Fibroblast of the aortic adventitia (primary cell): ENCODE measurements around the gene KAT8. TPM values are rescaled to one million over a fixed set of nuclear protein-coding genes. Genes with fewer than 3 reads are reported as not detected.
"Not testable (repeated sequence)": the region's sequence is repeated elsewhere in the genome, so short reads cannot be mapped to it uniquely, and the experiment has no call there.

Experiments used
- DNase-seq: peaks from one replicate; pipeline ENCODE4 v3.0.0-alpha.2; 2010; ENCODE audit warnings: low read depth
- H3K4me3 ChIP-seq: 2 replicates; pipeline ENCODE4 v1.5.1; 2011; ENCODE audit warnings: low read depth, mild to moderate bottlenecking, control low read depth, low read length, moderate library complexity
- small RNA-seq: library from RNA; depleted of rRNA; stranded (forward); fragments of <200 nt; gene quantifications from one replicate; pipeline ENCODE3, GENCODE V24; 2012
- total RNA-seq: library from RNA; depleted of rRNA; stranded (reverse); fragments of >200 nt; gene quantifications from 2 replicates; pipeline ENCODE4 v1.2.3, GENCODE V29; 2012; ENCODE audit warnings: low replicate concordance
- TF ChIP-seq, protein P1 (sequence below): IDR thresholded peaks from 2 replicates; pipeline ENCODE4 v1.5.1; 2011; ENCODE audit warnings: mild to moderate bottlenecking, low read length, control low read depth, inconsistent platforms; ENCODE audit not compliant: insufficient read depth

Gene KAT8
- total RNA-seq, 1 donor: 31.5 TPM

GRCh38 chr16:31157136-31157535 is 39.7 kb downstream of the KAT8 start:
- TF ChIP-seq, protein P1, sequence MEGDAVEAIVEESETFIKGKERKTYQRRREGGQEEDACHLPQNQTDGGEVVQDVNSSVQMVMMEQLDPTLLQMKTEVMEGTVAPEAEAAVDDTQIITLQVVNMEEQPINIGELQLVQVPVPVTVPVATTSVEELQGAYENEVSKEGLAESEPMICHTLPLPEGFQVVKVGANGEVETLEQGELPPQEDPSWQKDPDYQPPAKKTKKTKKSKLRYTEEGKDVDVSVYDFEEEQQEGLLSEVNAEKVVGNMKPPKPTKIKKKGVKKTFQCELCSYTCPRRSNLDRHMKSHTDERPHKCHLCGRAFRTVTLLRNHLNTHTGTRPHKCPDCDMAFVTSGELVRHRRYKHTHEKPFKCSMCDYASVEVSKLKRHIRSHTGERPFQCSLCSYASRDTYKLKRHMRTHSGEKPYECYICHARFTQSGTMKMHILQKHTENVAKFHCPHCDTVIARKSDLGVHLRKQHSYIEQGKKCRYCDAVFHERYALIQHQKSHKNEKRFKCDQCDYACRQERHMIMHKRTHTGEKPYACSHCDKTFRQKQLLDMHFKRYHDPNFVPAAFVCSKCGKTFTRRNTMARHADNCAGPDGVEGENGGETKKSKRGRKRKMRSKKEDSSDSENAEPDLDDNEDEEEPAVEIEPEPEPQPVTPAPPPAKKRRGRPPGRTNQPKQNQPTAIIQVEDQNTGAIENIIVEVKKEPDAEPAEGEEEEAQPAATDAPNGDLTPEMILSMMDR: no peak
- no peak for DNase-seq
- peak overlapping the region; percentile 17 for H3K4me3 ChIP-seq

- H3K4me3 ChIP-seq: no peak overlapping the region
- no peak for DNase-seq
- TF ChIP-seq, protein P1: no peak
These were observed 49.9 kb downstream of the KAT8 start for GRCh38 chr16:31167315-31167714.

DNA sequence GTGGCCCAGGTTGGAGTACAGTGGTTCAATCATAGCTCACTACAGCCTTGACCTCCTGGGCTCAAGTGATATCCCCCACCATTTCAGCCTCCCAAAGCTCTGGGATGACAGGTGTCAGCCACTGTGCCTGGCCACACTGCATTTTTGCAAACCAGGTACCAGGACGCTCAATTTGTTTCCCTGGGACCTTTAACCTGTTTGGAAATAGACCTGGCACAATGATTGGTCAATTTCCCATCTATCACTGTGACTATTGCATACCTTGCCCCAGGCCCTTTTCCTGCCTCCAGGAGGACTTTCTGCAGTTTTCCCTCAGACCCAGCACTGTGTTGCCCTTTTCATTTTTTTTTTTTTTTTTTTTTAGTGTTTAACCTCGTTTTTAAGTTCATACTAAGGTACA is 51.4 kb downstream of the KAT8 start:
- H3K4me3 ChIP-seq: no peak overlapping the region
- TF ChIP-seq, protein P1: no peak
- no peak for DNase-seq

DNA sequence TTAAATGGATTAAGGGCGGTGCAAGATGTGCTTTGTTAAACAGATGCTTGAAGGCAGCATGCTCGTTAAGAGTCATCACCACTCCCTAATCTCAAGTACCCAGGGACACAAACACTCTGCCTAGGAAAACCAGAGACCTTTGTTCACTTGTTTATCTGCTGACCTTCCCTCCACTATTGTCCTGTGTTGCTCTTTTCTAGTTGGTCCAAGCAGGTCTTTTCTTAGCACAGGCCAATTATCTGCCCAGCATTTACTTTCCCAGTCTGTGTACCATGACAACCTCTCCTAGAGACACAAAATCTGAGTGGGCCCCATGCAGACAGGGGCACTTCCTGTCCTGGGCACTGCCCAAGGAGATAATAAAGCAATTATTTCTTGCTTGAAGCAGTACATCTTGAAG is 52.6 kb downstream of the KAT8 start:
- H3K4me3 ChIP-seq: not testable (repeated sequence)

DNA sequence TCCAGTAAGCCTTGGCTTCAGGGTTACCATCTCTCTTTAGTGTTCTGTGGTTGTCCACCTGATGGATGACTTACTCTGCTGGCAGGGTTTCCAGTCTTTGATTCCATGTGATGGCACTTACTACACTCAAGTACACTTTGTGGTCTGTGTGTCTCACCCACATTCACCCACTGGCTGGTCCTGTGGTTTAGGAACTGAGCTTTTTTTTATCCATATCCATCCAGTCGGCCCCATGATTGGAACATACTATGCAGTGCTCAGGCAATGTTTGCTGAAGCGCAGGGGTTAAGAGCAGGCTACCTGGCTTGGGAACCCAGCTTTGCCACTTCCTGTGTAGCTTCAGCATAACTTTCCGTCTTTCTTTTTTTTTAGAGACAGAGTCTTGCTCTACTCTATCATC is 59.7 kb downstream of the KAT8 start:
- no peak overlapping the region for H3K4me3 ChIP-seq
- no peak for DNase-seq
- TF ChIP-seq, protein P1: no peak

More for the DNA sequence above, 52.6 kb downstream of the KAT8 start:
- not testable (repeated sequence) for DNase-seq

DNA sequence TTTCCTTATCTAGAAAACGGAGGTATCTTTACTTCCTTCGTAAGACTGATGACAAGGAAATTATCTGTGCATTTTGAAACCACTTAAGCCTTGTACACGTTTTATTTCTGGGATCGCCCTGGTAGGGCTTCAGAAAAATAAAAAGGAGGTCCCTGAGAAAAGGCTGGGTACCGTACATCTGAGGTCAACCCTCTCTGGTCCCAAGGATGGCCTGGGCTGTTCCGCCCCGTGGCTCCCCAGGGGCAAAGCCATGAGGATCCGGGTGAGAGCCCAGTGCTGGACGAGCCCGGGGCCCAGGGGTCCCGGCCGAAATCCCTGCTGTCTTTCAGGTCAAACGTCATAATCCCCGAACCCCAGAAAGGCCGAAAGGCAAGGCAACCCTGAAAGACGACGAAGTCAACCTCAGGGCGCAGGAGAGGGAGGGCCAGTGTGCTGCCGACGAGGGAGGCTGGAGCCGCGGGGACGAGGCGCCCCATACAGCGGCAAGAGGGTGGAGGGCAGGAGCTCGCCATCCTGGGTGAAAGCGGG is 61.8 kb downstream of the KAT8 start:
- DNase-seq: no peak
- H3K4me3 ChIP-seq: peak overlapping the region; percentile 96
- TF ChIP-seq, protein P1: no peak

DNA sequence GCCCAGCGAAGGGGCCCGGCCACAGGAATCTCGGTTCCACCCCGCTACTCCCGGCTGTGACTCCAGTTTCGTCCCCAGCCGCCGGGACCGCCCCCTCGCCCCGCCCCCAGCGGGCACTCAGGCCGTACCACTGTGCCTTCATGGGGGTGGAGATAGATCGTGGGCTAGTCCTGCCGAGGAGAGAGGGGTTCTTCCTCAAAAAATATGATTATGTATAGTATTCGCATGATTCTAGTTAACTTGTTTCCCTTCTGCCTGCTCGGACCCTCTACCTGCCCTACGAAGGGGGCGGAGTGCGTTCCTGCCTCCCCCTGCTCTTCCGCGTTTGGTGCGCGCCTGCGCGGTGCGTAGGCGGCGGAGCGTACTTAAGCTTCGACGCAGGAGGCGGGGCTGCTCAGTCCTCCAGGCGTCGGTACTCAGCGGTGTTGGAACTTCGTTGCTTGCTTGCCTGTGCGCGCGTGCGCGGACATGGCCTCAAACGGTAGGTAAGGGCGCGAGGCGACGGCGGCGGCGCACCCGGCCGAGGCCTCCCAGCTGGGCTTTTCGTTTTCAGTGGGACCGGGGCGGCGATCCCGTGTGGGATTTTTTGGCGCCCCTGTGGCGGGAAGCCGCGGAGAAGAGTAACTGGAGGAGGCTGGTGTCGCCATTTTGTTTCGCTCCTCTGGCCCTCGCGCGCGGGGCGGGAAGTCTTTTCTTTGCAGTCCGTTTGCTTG is 62.4 kb downstream of the KAT8 start, which contains the start of gene FUS:
TSS of gene FUS (plus strand) at position 393 of the 713 bp plus-strand sequence. CDS start at position 469, 76 bp downstream.
- H3K4me3 ChIP-seq: peak within 1 kb of the TSS; percentile 96
- DNase-seq: peak; percentile 90
- TF ChIP-seq, protein P1: no peak

Small RNA genes within 50 kb of the gene (small RNA-seq; reads per million reads assigned to genes)
- gene AC009088.4 (not detected), gene NDUFA3P6 (not detected)

Other genes with a start within 250 kb of the KAT8 start
- gene BCL7C, start 223.6 kb upstream of the KAT8 start, total RNA-seq: 22.3 and 45.5 TPM in 2 replicates
- gene CTF1, start 221.1 kb upstream of the KAT8 start, total RNA-seq: 2.5 and 3.2 TPM in 2 replicates
- gene FBXL19, start 194.1 kb upstream of the KAT8 start, total RNA-seq: 9.8 and 16.6 TPM in 2 replicates
- 33.0 and 35.6 TPM in 2 replicates for gene ORAI3, start 168.6 kb upstream of the KAT8 start, total RNA-seq
- gene SETD1A, start 159.9 kb upstream of the KAT8 start, total RNA-seq: 1.6 and 5.3 TPM in 2 replicates
- 15.5 and 60.9 TPM in 2 replicates for gene HSD3B7, start 132.5 kb upstream of the KAT8 start, total RNA-seq
- 2.1 and 2.3 TPM in 2 replicates for gene STX1B, start 107.0 kb upstream of the KAT8 start, total RNA-seq
- gene STX4, start 84.1 kb upstream of the KAT8 start, total RNA-seq: 24.2 and 29.7 TPM in 2 replicates
- 4.6 and 12.3 TPM in 2 replicates for gene ZNF668, start 43.4 kb upstream of the KAT8 start, total RNA-seq
- 5.8 and 16.2 TPM in 2 replicates for gene ZNF646, start 43.2 kb upstream of the KAT8 start, total RNA-seq
- 1.6 and 2.8 TPM in 2 replicates for gene PRSS53, start 28.7 kb upstream of the KAT8 start, total RNA-seq
- gene VKORC1, start 22.9 kb upstream of the KAT8 start, total RNA-seq: 56.3 and 146 TPM in 2 replicates
- 16.9 and 39.5 TPM in 2 replicates for gene BCKDK, start 9.3 kb upstream of the KAT8 start, total RNA-seq
- gene PRSS8, start 18.1 kb downstream of the KAT8 start, total RNA-seq: not detected in 2 replicates
- 1.1 and 3.8 TPM in 2 replicates for gene PRSS36, start 32.4 kb downstream of the KAT8 start, total RNA-seq
- 41.3 and 65.3 TPM in 2 replicates for gene FUS, start 62.5 kb downstream of the KAT8 start, total RNA-seq
- 29.3 and 126 TPM in 2 replicates for gene PYCARD, start 85.1 kb downstream of the KAT8 start, total RNA-seq
- not detected in 2 replicates for gene TRIM72, start 96.5 kb downstream of the KAT8 start, total RNA-seq
- gene PYDC1, start 99.5 kb downstream of the KAT8 start, total RNA-seq: not detected in 2 replicates
- gene ITGAM, start 142.3 kb downstream of the KAT8 start, total RNA-seq: not detected in 2 replicates
- gene ITGAX, start 237.5 kb downstream of the KAT8 start, total RNA-seq: not detected in 2 replicates